ENCODE measurements around the gene P2RX7. TPM values are rescaled to one million over a fixed set of nuclear protein-coding genes. Genes with fewer than 3 reads are reported as not detected.

P2RX7 gene
- polyA plus RNA-seq, 3 donors: 12.3 to 66.3 (median 20.5) TPM

DNA sequence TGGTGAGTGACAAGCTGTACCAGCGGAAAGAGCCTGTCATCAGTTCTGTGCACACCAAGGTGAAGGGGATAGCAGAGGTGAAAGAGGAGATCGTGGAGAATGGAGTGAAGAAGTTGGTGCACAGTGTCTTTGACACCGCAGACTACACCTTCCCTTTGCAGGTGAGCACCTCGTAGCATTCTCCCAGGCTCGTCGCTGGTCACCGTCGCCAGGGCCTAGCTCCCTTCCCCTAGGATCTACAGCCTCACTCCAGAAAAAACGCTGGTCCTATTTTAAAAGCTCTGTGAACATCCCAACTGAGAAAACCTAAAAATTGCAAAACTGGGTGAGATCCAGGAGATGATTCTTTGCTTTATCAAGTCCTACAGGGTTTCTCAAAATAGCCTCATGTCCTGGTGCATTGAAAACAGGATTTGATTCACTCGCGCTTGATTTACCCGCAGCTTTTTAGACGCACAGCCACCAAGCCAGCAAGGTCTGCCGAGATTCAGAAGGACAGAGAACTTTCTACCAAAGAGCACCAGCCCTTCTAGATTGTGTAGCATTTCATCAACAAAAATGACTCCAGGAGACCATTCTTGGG lies 22.2 kb downstream of the P2RX7 start:
- Mint-ChIP-seq H3K36me3 (peaks cover 66 to 71% of the 10 kb centered on the region in 2 donors), H3K4me1 (peaks cover 13% of the 10 kb centered on the region), H3K9me3 (peaks cover 6 to 16% (median 10%) of the 10 kb centered on the region in 7 donors), H3K27ac (peak overlapping the region in 1 of 7 donors; percentile 9), H3K27me3 (ENCODE audit: low read depth in 3 of 3) (peaks cover 0 to 2% (median 1%) of the 10 kb centered on the region in 3 donors), H3K4me3 (no peak overlapping the region)
- Histone ChIP-seq H3K27ac (ENCODE audit: low read depth in 1 of 2, low read length in 2 of 2) (no peak overlapping the region), H4K20me1 (ENCODE audit: insufficient read depth, low read length) (no peaks in the 10 kb centered on the region), H3K9ac (ENCODE audit: insufficient read depth, low read length, poor library complexity, severe bottlenecking) (no peak overlapping the region), H3K4me1 (ENCODE audit: control insufficient read depth in 1 of 2, insufficient read depth in 2 of 2, low read length in 2 of 2) (peaks cover 14 to 19% of the 10 kb centered on the region in 2 donors), H3K4me2 (replicated peaks; ENCODE audit: extremely low read depth, low read length, poor library complexity, severe bottlenecking) (no peak overlapping the region), H2AFZ (ENCODE audit: insufficient read depth, low read depth, low read length, poor library complexity, severe bottlenecking) (no peak overlapping the region), H3K36me3 (replicated peaks in 1 of 2; ENCODE audit: control insufficient read depth in 1 of 2, insufficient read depth in 2 of 2, low read length in 2 of 2) (peaks cover 44 to 74% of the 10 kb centered on the region in 2 donors), H3K9me3 (replicated peaks in 1 of 2; ENCODE audit: control insufficient read depth in 1 of 2, insufficient read depth in 1 of 2, low read length in 2 of 2) (peaks cover 5 to 7% of the 10 kb centered on the region in 2 donors), H3K27me3 (ENCODE audit: control insufficient read depth in 2 of 2, insufficient read depth in 2 of 2, low read length in 2 of 2) (no peaks in the 10 kb centered on the region), H3K4me3 (replicated peaks in 1 of 3; ENCODE audit: low read depth in 2 of 3, low read length in 3 of 3) (no peak overlapping the region), H3K79me2 (ENCODE audit: insufficient read depth, low read length) (peaks cover 9% of the 10 kb centered on the region)
- TF ChIP-seq, protein P1, sequence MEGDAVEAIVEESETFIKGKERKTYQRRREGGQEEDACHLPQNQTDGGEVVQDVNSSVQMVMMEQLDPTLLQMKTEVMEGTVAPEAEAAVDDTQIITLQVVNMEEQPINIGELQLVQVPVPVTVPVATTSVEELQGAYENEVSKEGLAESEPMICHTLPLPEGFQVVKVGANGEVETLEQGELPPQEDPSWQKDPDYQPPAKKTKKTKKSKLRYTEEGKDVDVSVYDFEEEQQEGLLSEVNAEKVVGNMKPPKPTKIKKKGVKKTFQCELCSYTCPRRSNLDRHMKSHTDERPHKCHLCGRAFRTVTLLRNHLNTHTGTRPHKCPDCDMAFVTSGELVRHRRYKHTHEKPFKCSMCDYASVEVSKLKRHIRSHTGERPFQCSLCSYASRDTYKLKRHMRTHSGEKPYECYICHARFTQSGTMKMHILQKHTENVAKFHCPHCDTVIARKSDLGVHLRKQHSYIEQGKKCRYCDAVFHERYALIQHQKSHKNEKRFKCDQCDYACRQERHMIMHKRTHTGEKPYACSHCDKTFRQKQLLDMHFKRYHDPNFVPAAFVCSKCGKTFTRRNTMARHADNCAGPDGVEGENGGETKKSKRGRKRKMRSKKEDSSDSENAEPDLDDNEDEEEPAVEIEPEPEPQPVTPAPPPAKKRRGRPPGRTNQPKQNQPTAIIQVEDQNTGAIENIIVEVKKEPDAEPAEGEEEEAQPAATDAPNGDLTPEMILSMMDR (IDR thresholded peaks at IDR 0.05): no peak
- 93% methylated on average over 10 of the region's 14 CpGs for whole genome bisulfite sequencing (ENCODE audit: insufficient coverage)
- intact Hi-C loops (cut with micrococcal nuclease): loop anchor here in 1 of 2 donors (5.0 kb wide), 1 partner anchor 43 kb away; no protein-coding TSS in a partner anchor
- DNase-seq: no peak

- 97% methylated on average over 4 of the region's 5 CpGs for WGBS (ENCODE audit: insufficient coverage)
- peaks cover 15 to 19% of the 10 kb centered on the region in 2 donors for H3K4me1 ChIP-seq (ENCODE audit: control insufficient read depth in 1 of 2, insufficient read depth in 2 of 2, low read length in 2 of 2)
- intact Hi-C loops (cut with micrococcal nuclease): loop anchor here in 1 of 2 donors (5.0 kb wide), 1 partner anchor 44 kb away; no protein-coding TSS in a partner anchor
- no peak overlapping the region for H3K27ac ChIP-seq (ENCODE audit: low read depth in 1 of 2, low read length in 2 of 2)
- peaks cover 4% of the 10 kb centered on the region for H3K79me2 ChIP-seq (ENCODE audit: insufficient read depth, low read length)
- Mint-ChIP-seq H3K4me1 (peaks cover 20% of the 10 kb centered on the region), H3K4me3 (no peak overlapping the region), H3K9me3 (peaks cover 6 to 16% (median 10%) of the 10 kb centered on the region in 7 donors), H3K36me3 (peaks cover 72 to 81% of the 10 kb centered on the region in 2 donors), H3K27ac (no peak overlapping the region), H3K27me3 (ENCODE audit: low read depth in 3 of 3) (peaks cover 0 to 2% (median 1%) of the 10 kb centered on the region in 3 donors)
- no peak overlapping the region for H3K9ac ChIP-seq (ENCODE audit: insufficient read depth, low read length, poor library complexity, severe bottlenecking)
- H3K4me2 ChIP-seq (replicated peaks; ENCODE audit: extremely low read depth, low read length, poor library complexity, severe bottlenecking): no peak overlapping the region
- no peaks in the 10 kb centered on the region for H3K27me3 ChIP-seq (ENCODE audit: control insufficient read depth in 2 of 2, insufficient read depth in 2 of 2, low read length in 2 of 2)
- no peak overlapping the region for H3K4me3 ChIP-seq (replicated peaks in 1 of 3; ENCODE audit: low read depth in 2 of 3, low read length in 3 of 3)
- H3K36me3 ChIP-seq (replicated peaks in 1 of 2; ENCODE audit: control insufficient read depth in 1 of 2, insufficient read depth in 2 of 2, low read length in 2 of 2): peaks cover 49 to 78% of the 10 kb centered on the region in 2 donors
- H2AFZ ChIP-seq (ENCODE audit: insufficient read depth, low read depth, low read length, poor library complexity, severe bottlenecking): no peak overlapping the region
- no peaks in the 10 kb centered on the region for H4K20me1 ChIP-seq (ENCODE audit: insufficient read depth, low read length)
- no peak for DNase-seq
- peaks cover 5 to 7% of the 10 kb centered on the region in 2 donors for H3K9me3 ChIP-seq (replicated peaks in 1 of 2; ENCODE audit: control insufficient read depth in 1 of 2, insufficient read depth in 1 of 2, low read length in 2 of 2)
- TF ChIP-seq, protein P1 (IDR thresholded peaks at IDR 0.05): no peak
Observed at GRCh38 chr12:121156365-121156764, 23.7 kb downstream of the P2RX7 start.
